Measurements from ENCODE around the gene GPBAR1. TPM values are rescaled to one million over a fixed set of nuclear protein-coding genes. Genes with fewer than 3 reads are reported as not detected.

The GPBAR1 gene
- total RNA-seq, 2 donors from 2014 or later = 0.91 TPM; not detected in 1

GRCh38 chr2:218273908-218274249, 13.1 kb downstream of the GPBAR1 start:
- Histone ChIP-seq H3K4me3 (no peak overlapping the region), H3K36me3 (peaks cover 26 to 30% of the 10 kb centered on the region in 2 donors), H3K27ac (peak overlapping the region; percentile 76 to 86), H3K4me1 (replicated peaks) (peaks cover 12% of the 10 kb centered on the region), H3K9me3 (no peaks in the 10 kb centered on the region), H3K27me3 (replicated peaks; ENCODE audit: insufficient read depth) (no peaks in the 10 kb centered on the region)
- DNase-seq (ENCODE audit: low spot score) = no peak
- WGBS = 78% methylated on average over 2 of the region's 2 CpGs
- intact Hi-C loops (cut with DNase I) = loop anchor here (5.0 kb wide), 3 partner anchors 57 to 123 kb away; partner anchors contain the start of genes ARPC2 and CTDSP1
- TF ChIP-seq POLR2AphosphoS5 (IDR thresholded peaks at IDR 0.05) = no peak

GRCh38 chr2:218274586-218274985, 13.8 kb downstream of the GPBAR1 start:
- TF ChIP-seq POLR2AphosphoS5 (IDR thresholded peaks at IDR 0.05) (no peak), CTCF (IDR thresholded peaks at IDR 0.05) (no peak)
- Histone ChIP-seq H3K36me3 (peaks cover 26 to 32% of the 10 kb centered on the region in 2 donors), H3K9me3 (no peaks in the 10 kb centered on the region), H3K27me3 (replicated peaks; ENCODE audit: insufficient read depth) (no peaks in the 10 kb centered on the region), H3K4me1 (replicated peaks) (peaks cover 12% of the 10 kb centered on the region), H3K27ac (peak overlapping the region in 1 of 2 donors; percentile 86), H3K4me3 (no peak overlapping the region)
- 89% methylated on average over 4 of the region's 4 CpGs for WGBS
- intact Hi-C loops (cut with DNase I) = loop anchor here (5.0 kb wide), 3 partner anchors 57 to 123 kb away; partner anchors contain the start of genes ARPC2 and CTDSP1
- no peak for DNase-seq (ENCODE audit: low spot score)

- intact Hi-C loops (cut with DNase I) = no loop called here
- Histone ChIP-seq H3K4me1 (replicated peaks) (peaks cover 12% of the 10 kb centered on the region), H3K4me3 (no peak overlapping the region), H3K36me3 (peaks cover 32 to 33% of the 10 kb centered on the region in 2 donors), H3K27me3 (replicated peaks; ENCODE audit: insufficient read depth) (no peaks in the 10 kb centered on the region), H3K9me3 (no peaks in the 10 kb centered on the region), H3K27ac (no peak overlapping the region)
- no peak for TF ChIP-seq POLR2AphosphoS5 (IDR thresholded peaks at IDR 0.05)
- no peak for TF ChIP-seq POLR2A (IDR thresholded peaks at IDR 0.05)
- TF ChIP-seq CTCF (IDR thresholded peaks at IDR 0.05) = no peak
- 89% methylated on average over 9 of the region's 9 CpGs for WGBS
- no peak for DNase-seq (ENCODE audit: low spot score)
Observed at GRCh38 chr2:218275371-218276072, 14.7 kb downstream of the GPBAR1 start.

- no peak for DNase-seq (ENCODE audit: low spot score)
- Histone ChIP-seq H3K4me1 (replicated peaks) (peaks cover 13% of the 10 kb centered on the region), H3K9me3 (no peaks in the 10 kb centered on the region), H3K36me3 (peaks cover 32 to 33% of the 10 kb centered on the region in 2 donors), H3K4me3 (no peak overlapping the region), H3K27me3 (replicated peaks; ENCODE audit: insufficient read depth) (no peaks in the 10 kb centered on the region), H3K27ac (no peak overlapping the region)
- intact Hi-C loops (cut with DNase I) = no loop called here
- TF ChIP-seq POLR2A (IDR thresholded peaks at IDR 0.05) = no peak
- no peak for TF ChIP-seq POLR2AphosphoS5 (IDR thresholded peaks at IDR 0.05)
- no peak for TF ChIP-seq CTCF (IDR thresholded peaks at IDR 0.05)
- 85% methylated on average over 12 of the region's 12 CpGs for WGBS
Observed at GRCh38 chr2:218276986-218277755, 16.4 kb downstream of the GPBAR1 start.

GRCh38 chr2:218277921-218278320, 17.1 kb downstream of the GPBAR1 start:
- WGBS = 62% methylated on average over 7 of the region's 7 CpGs

More at GRCh38 chr2:218277921-218278320, 17.1 kb downstream of the GPBAR1 start:
- no peak overlapping the region for H3K4me3 ChIP-seq
- TF ChIP-seq CTCF (IDR thresholded peaks at IDR 0.05) (no peak), POLR2AphosphoS5 (IDR thresholded peaks at IDR 0.05) (no peak), POLR2A (IDR thresholded peaks at IDR 0.05) (no peak)
- H3K9me3 ChIP-seq = no peaks in the 10 kb centered on the region
- intact Hi-C loops (cut with DNase I) = no loop called here
- no peak overlapping the region for H3K27ac ChIP-seq
- H3K4me1 ChIP-seq (replicated peaks) = peaks cover 16% of the 10 kb centered on the region
- no peak for DNase-seq (ENCODE audit: low spot score)
- peaks cover 32 to 33% of the 10 kb centered on the region in 2 donors for H3K36me3 ChIP-seq
- H3K27me3 ChIP-seq (replicated peaks; ENCODE audit: insufficient read depth) = no peaks in the 10 kb centered on the region

All from prostate gland (tissue), 2 donors.